ENCODE results near the gene BACE2. TPM values are rescaled to one million over a fixed set of nuclear protein-coding genes. Genes with fewer than 3 reads are reported as not detected.

Gene BACE2
- polyA plus RNA-seq, 3 donors, result 25.3 to 28.6 (median 27.5) TPM

DNA sequence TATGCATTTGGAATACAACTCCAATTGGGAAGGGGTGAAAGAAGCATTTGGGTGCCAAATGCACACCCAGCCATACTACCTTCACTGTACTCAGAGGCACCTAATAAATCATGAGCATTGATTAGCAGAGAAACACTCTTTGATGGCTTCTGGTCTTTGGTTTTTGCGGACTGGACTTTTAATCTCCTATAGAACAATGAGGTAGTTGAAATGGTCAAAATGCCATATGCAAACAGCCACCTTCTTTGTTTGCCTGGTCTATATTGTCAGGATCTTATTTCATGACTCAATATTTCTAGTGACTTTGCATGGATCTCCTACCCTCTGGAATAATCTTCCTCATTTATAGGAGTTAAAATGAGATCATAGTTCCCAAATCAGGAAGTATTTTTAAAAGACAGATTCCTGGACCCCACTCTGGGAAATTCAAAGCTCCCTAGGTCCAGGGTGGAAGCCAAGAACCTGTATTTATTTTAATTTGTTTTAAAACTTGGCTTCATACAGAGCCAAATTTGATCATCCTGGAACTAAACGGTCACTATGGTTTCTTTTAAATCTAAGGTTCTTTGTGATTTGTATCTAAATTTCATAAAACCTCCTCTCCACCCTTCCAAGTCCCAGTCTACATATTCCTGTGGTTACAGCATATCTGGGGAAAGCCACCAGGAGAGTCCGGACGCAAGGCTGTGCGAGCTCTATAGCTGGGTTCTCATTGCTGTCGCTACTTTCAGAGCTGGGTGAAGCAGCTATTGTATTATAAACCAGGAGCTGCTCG, 157.4 kb downstream of the BACE2 start:
- no peak for DNase-seq (ENCODE audit: extremely low read depth in 1 of 11, low read depth in 9 of 11, low spot score in 4 of 11)

DNA sequence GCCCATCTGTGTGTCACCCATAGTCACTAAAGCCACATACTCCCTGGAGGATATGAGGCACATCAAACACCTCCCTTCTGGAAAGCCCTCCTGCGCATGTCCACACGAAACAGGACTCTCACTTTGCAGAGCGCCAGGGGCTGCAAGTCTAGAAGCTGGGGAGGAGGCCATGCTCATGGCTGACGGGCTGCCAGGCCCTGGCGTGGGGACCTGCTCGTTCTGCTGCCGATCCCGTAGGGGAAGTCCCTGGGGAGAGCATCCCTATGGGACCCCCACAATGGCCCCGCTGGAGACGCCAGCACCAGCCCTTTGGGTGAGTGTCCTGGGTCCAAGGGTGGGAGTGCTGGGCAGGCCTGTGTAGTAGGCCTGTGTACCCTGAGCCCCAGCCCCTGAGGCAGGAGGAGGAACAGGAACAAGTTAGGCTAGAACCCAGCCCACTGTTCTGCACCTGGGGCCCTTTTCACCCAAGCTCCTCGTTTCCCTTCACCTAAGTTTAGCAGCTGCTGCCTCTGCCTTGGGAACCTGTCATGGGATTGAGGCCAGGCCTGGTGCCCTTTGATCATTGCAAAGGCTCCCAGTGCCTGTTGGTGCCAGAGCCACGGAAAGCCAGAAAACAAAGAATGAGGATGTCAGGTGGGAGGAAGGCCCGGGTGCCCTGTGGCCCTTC, 158.6 kb downstream of the BACE2 start:
- no peak for DNase-seq (ENCODE audit: extremely low read depth in 1 of 11, low read depth in 9 of 11, low spot score in 4 of 11)

DNA sequence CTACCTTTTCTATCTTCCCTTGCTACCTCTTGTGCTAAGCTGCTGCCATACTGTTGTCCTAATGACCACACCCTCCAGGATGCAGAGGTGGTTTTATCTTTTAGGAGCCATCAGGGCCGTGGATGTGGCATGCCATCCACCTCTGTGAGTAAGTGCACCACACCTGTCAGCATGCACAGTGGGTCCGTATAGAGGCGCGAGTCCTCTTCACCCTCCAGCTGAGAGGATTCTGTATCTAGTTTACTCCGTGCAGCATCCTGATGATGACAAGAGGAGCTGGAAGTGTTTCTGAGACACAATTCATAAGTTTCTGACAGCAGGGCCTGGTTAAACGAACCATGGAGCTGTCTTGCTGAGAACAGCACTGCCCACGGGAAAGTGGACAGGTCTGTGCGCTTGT, 159.8 kb downstream of the BACE2 start:
- no peak for DNase-seq (ENCODE audit: extremely low read depth in 1 of 11, low read depth in 9 of 11, low spot score in 4 of 11)

DNA sequence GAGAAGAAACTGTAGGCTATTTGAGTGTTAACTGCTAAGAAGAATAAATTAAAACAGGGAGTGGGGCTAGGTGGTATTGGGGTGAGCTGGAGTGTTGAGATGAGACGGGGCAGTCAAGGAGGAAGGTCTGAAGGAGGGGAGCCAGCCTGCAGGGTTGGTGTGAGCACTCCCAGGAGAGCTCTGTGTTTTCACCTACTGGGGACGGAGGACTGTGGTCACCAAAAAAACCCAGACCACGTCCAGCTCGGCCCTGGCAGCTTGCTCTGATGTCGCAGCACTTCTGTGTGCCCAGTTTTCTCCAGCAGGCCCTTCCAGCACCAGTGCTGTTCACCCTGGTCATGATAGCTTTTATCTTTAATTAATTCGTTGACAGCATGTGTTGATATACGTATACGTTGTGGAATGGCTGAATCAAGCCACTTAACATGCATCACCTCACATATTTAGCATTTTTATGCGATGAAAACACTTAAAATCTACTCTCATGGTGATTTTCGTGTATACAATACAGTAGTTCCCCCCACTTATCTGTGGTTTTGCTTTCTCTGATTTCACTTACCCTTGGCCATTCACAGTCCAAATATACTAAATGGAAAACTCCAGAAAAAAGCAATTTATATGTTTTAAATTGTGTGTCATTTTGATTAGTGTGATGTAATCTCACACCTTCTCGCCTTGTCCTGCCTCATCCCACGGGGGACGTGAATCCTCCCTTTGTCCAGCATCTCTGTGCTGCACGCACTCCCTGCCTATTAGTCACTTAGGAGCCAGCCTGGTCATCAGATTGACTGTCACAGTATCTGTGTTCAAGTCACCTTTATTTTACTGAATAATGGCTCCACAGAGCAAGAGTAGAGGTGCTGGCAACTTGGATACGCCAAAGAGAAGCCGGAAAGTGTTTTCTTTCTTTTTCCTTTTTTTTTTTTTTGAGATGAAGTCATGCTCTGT, 161.0 kb downstream of the BACE2 start:
- DNase-seq (ENCODE audit: extremely low read depth in 1 of 11, low read depth in 9 of 11, low spot score in 4 of 11), result no peak

Other genes starting within 250 kb of the BACE2 start
- 10 to 100 TPM; 12.2 to 14.4 (median 13.6) TPM for gene FAM3B, start 148.6 kb downstream of the BACE2 start, polyA plus RNA-seq (ENCODE audit: insufficient read length in 3 of 3)
- gene MX2, start 193.9 kb downstream of the BACE2 start, polyA plus RNA-seq (ENCODE audit: insufficient read length in 3 of 3), result 1 to 10 TPM; 1.2 to 2.4 (median 1.8) TPM

All from renal cortex interstitium (tissue), 11 donors.